HEK293 (cell line): ENCODE results near the gene LRP3.

Experiments used
- ELK4 ChIP-seq: IDR thresholded peaks from 2 replicates; pipeline ENCODE4 v1.6.1; 2011; ENCODE audit warnings: mild to moderate bottlenecking, low read depth, low read length, borderline replicate concordance
- KLF1 ChIP-seq: fragments of 450-650 bp; formaldehyde crosslinking; IDR thresholded peaks from 2 replicates; pipeline ENCODE4 v1.5.1; 2016; ENCODE audit warnings: missing biosample characterization, missing genetic modification characterization
- KLF10 ChIP-seq: fragments of 450-650 bp; IDR thresholded peaks from 2 replicates; pipeline ENCODE4 v1.5.1; 2018; ENCODE audit warnings: missing biosample characterization, mild to moderate bottlenecking, missing genetic modification characterization
- KLF17 ChIP-seq: fragments of 450-650 bp; formaldehyde crosslinking; IDR thresholded peaks from 2 replicates; pipeline ENCODE4 v1.5.1; 2016; ENCODE audit warnings: missing biosample characterization, missing genetic modification characterization
- KLF8 ChIP-seq: fragments of 450-650 bp; formaldehyde crosslinking; IDR thresholded peaks from 2 replicates; pipeline ENCODE4 v1.5.1; 2016; ENCODE audit warnings: missing biosample characterization, missing genetic modification characterization
- MEIS1 ChIP-seq: sonication (generic); formaldehyde crosslinking; IDR thresholded peaks from 2 replicates; pipeline ENCODE4 v1.8.1; 2022; ENCODE audit warnings: missing genetic modification reagents, mild to moderate bottlenecking, borderline replicate concordance
- PRDM10 ChIP-seq: fragments of 450-650 bp; formaldehyde crosslinking; IDR thresholded peaks from 2 replicates; pipeline ENCODE4 v1.5.1; 2016; ENCODE audit warnings: missing biosample characterization, missing genetic modification characterization
- SP2 ChIP-seq: fragments of 450-650 bp; formaldehyde crosslinking; IDR thresholded peaks from 2 replicates; pipeline ENCODE4 v1.5.1; 2016; ENCODE audit warnings: missing biosample characterization, missing genetic modification characterization
- SP7 ChIP-seq: fragments of 450-650 bp; formaldehyde crosslinking; IDR thresholded peaks from 2 replicates; pipeline ENCODE4 v1.5.1; 2016; ENCODE audit warnings: missing biosample characterization, missing genetic modification characterization
- WT1 ChIP-seq: fragments of 450-650 bp; formaldehyde crosslinking; IDR thresholded peaks from 2 replicates; pipeline ENCODE4 v1.5.1; 2016; ENCODE audit warnings: missing biosample characterization, missing genetic modification characterization
- ZBTB26 ChIP-seq: fragments of 450-650 bp; formaldehyde crosslinking; optimal IDR thresholded peaks from 2 replicates; pipeline ENCODE3; 2016; ENCODE audit warnings: missing biosample characterization, mild to moderate bottlenecking, missing genetic modification characterization
- ZBTB7A ChIP-seq: fragments of 450-650 bp; formaldehyde crosslinking; IDR thresholded peaks from 2 replicates; pipeline ENCODE4 v1.5.1; 2016; ENCODE audit warnings: low read depth, missing biosample characterization, missing genetic modification characterization
- ZFHX2 ChIP-seq: fragments of 450-650 bp; formaldehyde crosslinking; conservative IDR thresholded peaks from 2 replicates; pipeline ENCODE4 v1.5.1; 2016; ENCODE audit warnings: missing biosample characterization, missing genetic modification characterization
- ZFP3 ChIP-seq: fragments of 450-650 bp; formaldehyde crosslinking; IDR thresholded peaks from 2 replicates; pipeline ENCODE4 v1.5.1; 2016; ENCODE audit warnings: low read depth, missing biosample characterization, missing genetic modification characterization
- ZFP37 ChIP-seq: fragments of 450-650 bp; formaldehyde crosslinking; IDR thresholded peaks from 2 replicates; pipeline ENCODE4 v1.5.1; 2016; ENCODE audit warnings: missing biosample characterization, missing genetic modification characterization
- ZNF184 ChIP-seq: fragments of 450-650 bp; IDR thresholded peaks from 2 replicates; pipeline ENCODE4 v1.5.1; 2018; ENCODE audit warnings: missing biosample characterization, mild to moderate bottlenecking, missing genetic modification characterization
- ZNF280D ChIP-seq: fragments of 450-650 bp; formaldehyde crosslinking; IDR thresholded peaks from 2 replicates; pipeline ENCODE4 v1.5.1; 2016; ENCODE audit warnings: missing biosample characterization, missing genetic modification characterization
- ZNF292 ChIP-seq: fragments of 450-650 bp; formaldehyde crosslinking; IDR thresholded peaks from 2 replicates; pipeline ENCODE4 v1.5.1; 2016; ENCODE audit warnings: low read depth, missing biosample characterization, missing genetic modification characterization, borderline replicate concordance
- ZNF324 ChIP-seq: fragments of 450-650 bp; formaldehyde crosslinking; IDR thresholded peaks from 2 replicates; pipeline ENCODE4 v1.5.1; 2016; ENCODE audit warnings: missing biosample characterization, missing genetic modification characterization
- ZNF426 ChIP-seq: fragments of 450-650 bp; formaldehyde crosslinking; IDR thresholded peaks from 2 replicates; pipeline ENCODE4 v1.5.1; 2017; ENCODE audit warnings: missing biosample characterization, missing genetic modification characterization, mild to moderate bottlenecking, inconsistent platforms, moderate library complexity
- ZNF433 ChIP-seq: fragments of 450-650 bp; formaldehyde crosslinking; IDR thresholded peaks from 2 replicates; pipeline ENCODE4 v1.5.1; 2016; ENCODE audit warnings: missing biosample characterization, missing genetic modification characterization, low read depth
- ZNF48 ChIP-seq: fragments of 450-650 bp; formaldehyde crosslinking; IDR thresholded peaks from 2 replicates; pipeline ENCODE4 v1.5.1; 2016; ENCODE audit warnings: missing biosample characterization, missing genetic modification characterization
- ZNF571 ChIP-seq: fragments of 450-650 bp; formaldehyde crosslinking; IDR thresholded peaks from 2 replicates; pipeline ENCODE4 v1.5.0; 2017; ENCODE audit warnings: missing biosample characterization, missing genetic modification characterization
- ZNF585B ChIP-seq: fragments of 450-650 bp; formaldehyde crosslinking; IDR thresholded peaks from 2 replicates; pipeline ENCODE4 v1.5.1; 2016; ENCODE audit warnings: missing biosample characterization, missing genetic modification characterization
- ZNF624 ChIP-seq: fragments of 450-650 bp; formaldehyde crosslinking; IDR thresholded peaks from 2 replicates; pipeline ENCODE4 v1.5.1; 2017; ENCODE audit warnings: missing biosample characterization, missing genetic modification characterization
- ZNF629 ChIP-seq: fragments of 450-650 bp; formaldehyde crosslinking; IDR thresholded peaks from 2 replicates; pipeline ENCODE4 v1.5.1; 2017; ENCODE audit warnings: missing biosample characterization, missing genetic modification characterization
- ZNF658 ChIP-seq: fragments of 450-650 bp; formaldehyde crosslinking; IDR thresholded peaks from 2 replicates; pipeline ENCODE4; 2016; ENCODE audit warnings: missing biosample characterization, missing genetic modification characterization
- ZNF664 ChIP-seq: fragments of 450-650 bp; formaldehyde crosslinking; IDR thresholded peaks from 2 replicates; pipeline ENCODE4 v1.5.1; 2016; ENCODE audit warnings: missing biosample characterization, missing genetic modification characterization
- ZNF747 ChIP-seq: fragments of 450-650 bp; formaldehyde crosslinking; IDR thresholded peaks from 2 replicates; pipeline ENCODE4 v1.5.1; 2016; ENCODE audit warnings: missing biosample characterization, missing genetic modification characterization
- ZSCAN18 ChIP-seq: fragments of 450-650 bp; formaldehyde crosslinking; IDR thresholded peaks from 2 replicates; pipeline ENCODE4 v1.5.1; 2016; ENCODE audit warnings: missing biosample characterization, missing genetic modification characterization

LRP3 gene

GRCh38 chr19:33241530-33242101 is 47.5 kb downstream of the LRP3 start (continued):
- TF ChIP-seq KLF17 (tag by site-specific recombination) (peak; percentile 61; the same call in 1 of the 2 replicates), ZNF280D (tag by site-specific recombination) (0 out of 2 replicates have a peak, but pooled peaks have one; percentile 20), ZNF426 (no peak), WT1 (0 out of 2 replicates have a peak, but pooled peaks have one; percentile 25), ZBTB26 (tag by site-specific recombination) (peak; percentile 30), ZNF571 (no peak), ZNF658 (no peak), ZBTB7A (tag by site-specific recombination) (peak; percentile 77; the same call in 1 of the 2 replicates), ZNF629 (tag by site-specific recombination) (no peak), ZNF292 (no peak), ZNF664 (tag by site-specific recombination) (no peak), KLF1 (tag by site-specific recombination) (peak; percentile 66), SP2 (tag by site-specific recombination) (no peak), ZNF184 (no peak), ZFHX2 (tag by site-specific recombination) (peak; percentile 99), ZNF747 (tag by site-specific recombination) (no peak), ZNF324 (tag by site-specific recombination) (peak; percentile 72; the same call in 1 of the 2 replicates), ZSCAN18 (tag by site-specific recombination) (no peak), ZFP3 (tag by site-specific recombination) (no peak), ZNF624 (tag by site-specific recombination) (no peak), ZFP37 (tag by site-specific recombination) (no peak), ZNF48 (tag by site-specific recombination) (no peak), KLF8 (tag by site-specific recombination) (0 out of 2 replicates have a peak, but pooled peaks have one; percentile 58), ZNF433 (tag by site-specific recombination) (no peak), ZNF585B (tag by site-specific recombination) (no peak), SP7 (tag by site-specific recombination) (peak; percentile 78), ELK4 (no peak), PRDM10 (no peak), MEIS1 (CRISPR knock-in tag) (no peak), KLF10 (no peak)
